Nephron progenitor cell (in vitro differentiated cells): Measurements from ENCODE around the gene GLCCI1.
"Not testable (repeated sequence)": the region's sequence is repeated elsewhere in the genome, so short reads cannot be mapped to it uniquely, and the experiment has no call there.

ENCODE experiments used
- DNase-seq: peaks from one replicate; pipeline ENCODE4 v3.0.0; 2021
- H3K27ac Mint-ChIP-seq: 2 replicates; pipeline ENCODE4 v1.8.0; 2021; ENCODE audit warnings: mild to moderate bottlenecking, moderate library complexity, mixed read lengths
- H3K27me3 Mint-ChIP-seq: 2 replicates; pipeline ENCODE4 v1.8.0; 2021; ENCODE audit warnings: mild to moderate bottlenecking, low read depth, mixed read lengths; ENCODE audit not compliant: poor library complexity
- H3K36me3 Mint-ChIP-seq: 2 replicates; pipeline ENCODE4 v1.8.0; 2021; ENCODE audit warnings: low read depth, mixed read lengths
- H3K4me1 Mint-ChIP-seq: 2 replicates; pipeline ENCODE4 v1.8.0; 2021; ENCODE audit warnings: mixed read lengths
- H3K4me3 Mint-ChIP-seq: 2 replicates; pipeline ENCODE4 v1.8.0; 2021; ENCODE audit warnings: mild to moderate bottlenecking, moderate library complexity, mixed read lengths
- H3K9me3 Mint-ChIP-seq: 2 replicates; pipeline ENCODE4 v1.8.0; 2021; ENCODE audit warnings: mild to moderate bottlenecking, moderate library complexity, mixed read lengths
- TF ChIP-seq, protein P1 (sequence below): fragments of 200-600 bp; sonication (generic); IDR thresholded peaks from 2 replicates; pipeline ENCODE4 v1.5.0; 2021; ENCODE audit warnings: antibody characterized with exemption

The GLCCI1 gene

GRCh38 chr7:8057566-8057965, 89.0 kb downstream of the GLCCI1 start:
- TF ChIP-seq, protein P1, sequence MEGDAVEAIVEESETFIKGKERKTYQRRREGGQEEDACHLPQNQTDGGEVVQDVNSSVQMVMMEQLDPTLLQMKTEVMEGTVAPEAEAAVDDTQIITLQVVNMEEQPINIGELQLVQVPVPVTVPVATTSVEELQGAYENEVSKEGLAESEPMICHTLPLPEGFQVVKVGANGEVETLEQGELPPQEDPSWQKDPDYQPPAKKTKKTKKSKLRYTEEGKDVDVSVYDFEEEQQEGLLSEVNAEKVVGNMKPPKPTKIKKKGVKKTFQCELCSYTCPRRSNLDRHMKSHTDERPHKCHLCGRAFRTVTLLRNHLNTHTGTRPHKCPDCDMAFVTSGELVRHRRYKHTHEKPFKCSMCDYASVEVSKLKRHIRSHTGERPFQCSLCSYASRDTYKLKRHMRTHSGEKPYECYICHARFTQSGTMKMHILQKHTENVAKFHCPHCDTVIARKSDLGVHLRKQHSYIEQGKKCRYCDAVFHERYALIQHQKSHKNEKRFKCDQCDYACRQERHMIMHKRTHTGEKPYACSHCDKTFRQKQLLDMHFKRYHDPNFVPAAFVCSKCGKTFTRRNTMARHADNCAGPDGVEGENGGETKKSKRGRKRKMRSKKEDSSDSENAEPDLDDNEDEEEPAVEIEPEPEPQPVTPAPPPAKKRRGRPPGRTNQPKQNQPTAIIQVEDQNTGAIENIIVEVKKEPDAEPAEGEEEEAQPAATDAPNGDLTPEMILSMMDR, result no peak
- Mint-ChIP-seq H3K27ac (no peak overlapping the region), H3K9me3 (no peaks in the 10 kb centered on the region)

GRCh38 chr7:8058322-8058721, 89.7 kb downstream of the GLCCI1 start:
- no peaks in the 10 kb centered on the region for H3K27me3 Mint-ChIP-seq
- no peaks in the 10 kb centered on the region for H3K4me1 Mint-ChIP-seq
- no peak for DNase-seq
- H3K27ac Mint-ChIP-seq, result no peak overlapping the region
- no peaks in the 10 kb centered on the region for H3K9me3 Mint-ChIP-seq
- no peak overlapping the region for H3K4me3 Mint-ChIP-seq
- TF ChIP-seq, protein P1, result no peak
- peaks cover 67% of the 10 kb centered on the region for H3K36me3 Mint-ChIP-seq

More at GRCh38 chr7:8057566-8057965, 89.0 kb downstream of the GLCCI1 start:
- peaks cover 59% of the 10 kb centered on the region for H3K36me3 Mint-ChIP-seq
- no peaks in the 10 kb centered on the region for H3K27me3 Mint-ChIP-seq
- no peak for DNase-seq
- H3K4me1 Mint-ChIP-seq, result no peaks in the 10 kb centered on the region
- no peak overlapping the region for H3K4me3 Mint-ChIP-seq

DNA sequence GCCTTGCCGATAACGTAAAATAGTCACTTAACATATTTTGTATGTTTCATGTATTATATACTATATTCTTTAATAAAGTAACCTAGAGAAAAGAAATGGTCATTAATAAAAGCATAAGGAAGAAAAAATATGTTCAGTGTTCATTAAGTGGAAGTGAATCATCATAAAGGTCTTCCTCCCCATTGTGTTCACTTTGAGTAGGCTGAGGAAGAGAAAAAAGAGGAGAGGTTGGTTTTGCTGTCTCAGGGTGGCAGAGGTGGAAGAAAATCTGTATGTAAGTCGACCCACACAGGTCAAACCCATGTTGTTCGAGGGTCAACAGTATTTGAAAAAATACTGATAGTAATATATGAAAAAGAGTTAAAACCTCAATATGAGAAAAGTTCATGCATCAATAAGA, 90.3 kb downstream of the GLCCI1 start:
- Mint-ChIP-seq H3K9me3 (peaks cover under 1% of the 10 kb centered on the region), H3K4me3 (no peak overlapping the region), H3K4me1 (no peaks in the 10 kb centered on the region), H3K27ac (no peak overlapping the region), H3K36me3 (peaks cover 72% of the 10 kb centered on the region), H3K27me3 (no peaks in the 10 kb centered on the region)
- TF ChIP-seq, protein P1, result no peak
- no peak for DNase-seq

GRCh38 chr7:8060241-8060640, 91.6 kb downstream of the GLCCI1 start:
- H3K27ac Mint-ChIP-seq, result no peak overlapping the region
- TF ChIP-seq, protein P1, result no peak
- no peaks in the 10 kb centered on the region for H3K4me1 Mint-ChIP-seq
- H3K36me3 Mint-ChIP-seq, result peaks cover 81% of the 10 kb centered on the region
- no peaks in the 10 kb centered on the region for H3K27me3 Mint-ChIP-seq
- H3K4me3 Mint-ChIP-seq, result no peak overlapping the region
- no peak for DNase-seq
- peaks cover 5% of the 10 kb centered on the region for H3K9me3 Mint-ChIP-seq

GRCh38 chr7:8063300-8063699, 94.7 kb downstream of the GLCCI1 start:
- H3K9me3 Mint-ChIP-seq, H3K4me3 Mint-ChIP-seq, H3K27me3 Mint-ChIP-seq, H3K4me1 Mint-ChIP-seq, DNase-seq: not testable (repeated sequence)
- H3K36me3 Mint-ChIP-seq, result peaks cover 76% of the 10 kb centered on the region
- H3K27ac Mint-ChIP-seq, result peak overlapping the region; percentile 66

- H3K27me3 Mint-ChIP-seq, result no peaks in the 10 kb centered on the region
- H3K27ac Mint-ChIP-seq, result peak overlapping the region; percentile 66
- peaks cover 4% of the 10 kb centered on the region for H3K4me1 Mint-ChIP-seq
- H3K36me3 Mint-ChIP-seq, result peaks cover 74% of the 10 kb centered on the region
- no peak overlapping the region for H3K4me3 Mint-ChIP-seq
- no peak for DNase-seq
- TF ChIP-seq, protein P1, result no peak
- peaks cover 5% of the 10 kb centered on the region for H3K9me3 Mint-ChIP-seq
These were observed 95.2 kb downstream of the GLCCI1 start for GRCh38 chr7:8063706-8064297.
